ENCODE results near the gene LHX4. TPM values are rescaled to one million over a fixed set of nuclear protein-coding genes. Genes with fewer than 3 reads are reported as not detected.

LHX4 gene
- total and polyA plus RNA-seq, 2 of the 4 experiments (the other 2 are of a cell fraction) = 0.05 to 0.18 TPM

DNA sequence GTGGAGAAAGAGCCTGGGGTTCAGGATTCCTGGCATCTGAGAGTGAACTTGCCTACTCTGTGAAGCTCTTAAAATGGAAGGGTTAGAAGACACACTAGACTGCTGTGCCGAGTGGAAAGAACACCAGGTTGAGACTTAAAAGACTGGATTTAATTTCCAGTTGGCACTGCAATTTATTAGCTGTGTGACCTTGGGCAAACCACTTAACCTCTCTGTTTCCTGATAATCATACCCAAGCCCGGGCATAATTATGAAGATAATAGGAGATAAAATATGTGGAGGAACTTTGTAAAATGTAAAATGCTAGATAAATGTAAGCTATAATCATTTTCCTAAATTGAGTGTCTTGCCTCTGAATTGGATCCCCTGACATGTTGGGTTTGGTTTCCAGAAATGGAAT lies 4.7 kb upstream of the LHX4 start:
- H3K56ac ChIP-seq (ENCODE audit: extremely low read depth, insufficient read depth, low read length) = no peak overlapping the region
- WGBS, 2 experiments (ENCODE audit: extremely low coverage in 2 of 2, insufficient read length in 1 of 2) = no CpG with 5 or more reads among the region's 2 CpGs
- H2AK9ac ChIP-seq (replicated peaks; ENCODE audit: low read depth, low read length, poor library complexity) = no peak overlapping the region
- H3K9ac ChIP-seq (ENCODE audit: low read depth, low read length) = no peak overlapping the region
- no TSS peak for BruUV-seq (replicated peaks)
- no peaks in the 10 kb centered on the region; the same call in 1 of the 2 replicates for H4K20me1 ChIP-seq (ENCODE audit: insufficient read depth, low read length)
- in situ Hi-C loops (cut with MboI; ENCODE audit: low sequenced_read_pairs) = no loop called here
- ATAC-seq (ENCODE audit: low read depth) = no peak
- dilution Hi-C loops (cut with HindIII; ENCODE audit: low sequenced_read_pairs, unreplicated experiment) = no loop called here
- H3K79me1 ChIP-seq (ENCODE audit: low read depth in 1 of 2, low read length in 2 of 2) = no peaks in the 10 kb centered on the region
- POLR2A ChIA-PET (ENCODE audit: unreplicated experiment) = no interaction called here
- peaks cover 72% of the 10 kb centered on the region for H3K27me3 ChIP-seq (ENCODE audit: control insufficient read depth, insufficient read depth, low read length)
- no peaks in the 10 kb centered on the region for H3K9me1 ChIP-seq (ENCODE audit: insufficient read depth, low read length)
- H3K9me3 ChIP-seq (ENCODE audit: control insufficient read depth, insufficient read depth, low read length) = peaks cover 5% of the 10 kb centered on the region; the same call in 1 of the 2 replicates
- no peak overlapping the region for H2AK5ac ChIP-seq (ENCODE audit: low read depth, low read length)
- no peak overlapping the region for H3K4me2 ChIP-seq (ENCODE audit: low read depth, low read length)
- no peak overlapping the region for H3K14ac ChIP-seq (replicated peaks; ENCODE audit: low read depth, low read length)
- H4K8ac ChIP-seq (ENCODE audit: low read depth in 2 of 2, low read length in 2 of 2) = no peak overlapping the region
- H2BK15ac ChIP-seq (ENCODE audit: low read depth, low read length) = no peak overlapping the region
- H4K91ac ChIP-seq (ENCODE audit: insufficient read depth, low read depth, low read length) = no peak overlapping the region
- no peaks in the 10 kb centered on the region for H3K36me3 ChIP-seq (ENCODE audit: control insufficient read depth, insufficient read depth, low read length)
- no peak overlapping the region for H2BK20ac ChIP-seq (ENCODE audit: low read depth, low read length)
- H2AFZ ChIP-seq (replicated peaks; ENCODE audit: low read length, poor library complexity) = no peak overlapping the region
- CTCF ChIA-PET = no interaction called here
- no peak overlapping the region for H3K4ac ChIP-seq (ENCODE audit: low read depth, low read length)
- no peak overlapping the region for H4K5ac ChIP-seq (ENCODE audit: low read depth, low read length)
- no peak overlapping the region for H3K27ac ChIP-seq (ENCODE audit: insufficient read depth, low read length)
- H3K4me3 ChIP-seq (ENCODE audit: insufficient read depth, low read depth, low read length) = no peak overlapping the region
- no peak overlapping the region for H2BK5ac ChIP-seq (ENCODE audit: low read depth, low read length, poor library complexity, severe bottlenecking)
- intact Hi-C loops (cut with micrococcal nuclease) = no loop called here
- H3K4me1 ChIP-seq (ENCODE audit: control insufficient read depth, insufficient read depth, low read length) = no peaks in the 10 kb centered on the region; the same call in 1 of the 2 replicates
- no peak overlapping the region for H3K18ac ChIP-seq (ENCODE audit: low read depth, low read length)
- H3K23ac ChIP-seq (ENCODE audit: low read depth, low read length) = no peak overlapping the region
- TF ChIP-seq MAZ (IDR thresholded peaks at IDR 0.05; ENCODE audit: borderline replicate concordance, low read depth, low read length) = no peak
- TF ChIP-seq POLR2A (IDR thresholded peaks at IDR 0.05; ENCODE audit: low read depth, low read length) = no peak
- no peak for TF ChIP-seq RFX5 (IDR thresholded peaks at IDR 0.05; ENCODE audit: low read depth, low read length)
- no peak for TF ChIP-seq CHD1 (IDR thresholded peaks at IDR 0.05; ENCODE audit: low read depth, low read length)
- no peak for TF ChIP-seq CEBPB (IDR thresholded peaks at IDR 0.05; ENCODE audit: low read depth, low read length)
- no peak for TF ChIP-seq MAFK (IDR thresholded peaks at IDR 0.05; ENCODE audit: low read depth, low read length)
- TF ChIP-seq ELK1 (IDR thresholded peaks at IDR 0.05; ENCODE audit: borderline replicate concordance, low read depth, low read length) = no peak
- TF ChIP-seq, protein P1, sequence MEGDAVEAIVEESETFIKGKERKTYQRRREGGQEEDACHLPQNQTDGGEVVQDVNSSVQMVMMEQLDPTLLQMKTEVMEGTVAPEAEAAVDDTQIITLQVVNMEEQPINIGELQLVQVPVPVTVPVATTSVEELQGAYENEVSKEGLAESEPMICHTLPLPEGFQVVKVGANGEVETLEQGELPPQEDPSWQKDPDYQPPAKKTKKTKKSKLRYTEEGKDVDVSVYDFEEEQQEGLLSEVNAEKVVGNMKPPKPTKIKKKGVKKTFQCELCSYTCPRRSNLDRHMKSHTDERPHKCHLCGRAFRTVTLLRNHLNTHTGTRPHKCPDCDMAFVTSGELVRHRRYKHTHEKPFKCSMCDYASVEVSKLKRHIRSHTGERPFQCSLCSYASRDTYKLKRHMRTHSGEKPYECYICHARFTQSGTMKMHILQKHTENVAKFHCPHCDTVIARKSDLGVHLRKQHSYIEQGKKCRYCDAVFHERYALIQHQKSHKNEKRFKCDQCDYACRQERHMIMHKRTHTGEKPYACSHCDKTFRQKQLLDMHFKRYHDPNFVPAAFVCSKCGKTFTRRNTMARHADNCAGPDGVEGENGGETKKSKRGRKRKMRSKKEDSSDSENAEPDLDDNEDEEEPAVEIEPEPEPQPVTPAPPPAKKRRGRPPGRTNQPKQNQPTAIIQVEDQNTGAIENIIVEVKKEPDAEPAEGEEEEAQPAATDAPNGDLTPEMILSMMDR (conservative IDR thresholded peaks at IDR 0.05; ENCODE audit: low read depth, low read length) = no peak
- no peak for TF ChIP-seq RCOR1 (IDR thresholded peaks at IDR 0.05; ENCODE audit: insufficient replicate concordance, low read length)
- TF ChIP-seq MXI1 (IDR thresholded peaks at IDR 0.05; ENCODE audit: borderline replicate concordance, low read depth, low read length) = no peak
- TF ChIP-seq USF2 (IDR thresholded peaks at IDR 0.05; ENCODE audit: low read depth, low read length) = no peak
- TF ChIP-seq BHLHE40 (IDR thresholded peaks at IDR 0.05; ENCODE audit: low read depth, low read length) = no peak
- no peak for TF ChIP-seq SMC3 (IDR thresholded peaks at IDR 0.05; ENCODE audit: low read depth, low read length)
- no peak for TF ChIP-seq FOS (IDR thresholded peaks at IDR 0.05; ENCODE audit: low read depth, low read length)
- no peak overlapping the region for H2BK120ac ChIP-seq (ENCODE audit: low read depth, low read length)
- no peak for DNase-seq

All from IMR-90 (cell line).